Measurements from ENCODE around the gene GPC5.

The GPC5 gene

DNA sequence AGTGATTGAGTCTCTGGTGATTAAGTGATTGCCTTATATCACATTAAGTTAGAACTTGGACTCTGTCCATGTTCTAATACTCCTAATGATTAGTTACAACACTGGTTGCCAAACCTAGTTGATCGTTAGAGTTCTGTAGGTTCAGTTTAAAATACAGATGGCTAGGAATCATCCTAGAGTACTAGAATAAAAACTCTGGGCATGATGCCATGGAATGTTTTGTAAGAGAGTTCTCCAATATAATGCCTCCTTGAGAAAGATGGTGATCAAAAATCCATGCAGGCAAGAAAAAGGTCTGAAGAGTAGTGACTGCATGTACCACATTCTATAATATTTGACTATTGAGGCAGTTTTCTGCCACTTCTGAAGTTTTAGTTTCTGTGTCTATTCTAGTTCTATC lies 176.3 kb downstream of the GPC5 start:
- TF ChIP-seq, protein P1, sequence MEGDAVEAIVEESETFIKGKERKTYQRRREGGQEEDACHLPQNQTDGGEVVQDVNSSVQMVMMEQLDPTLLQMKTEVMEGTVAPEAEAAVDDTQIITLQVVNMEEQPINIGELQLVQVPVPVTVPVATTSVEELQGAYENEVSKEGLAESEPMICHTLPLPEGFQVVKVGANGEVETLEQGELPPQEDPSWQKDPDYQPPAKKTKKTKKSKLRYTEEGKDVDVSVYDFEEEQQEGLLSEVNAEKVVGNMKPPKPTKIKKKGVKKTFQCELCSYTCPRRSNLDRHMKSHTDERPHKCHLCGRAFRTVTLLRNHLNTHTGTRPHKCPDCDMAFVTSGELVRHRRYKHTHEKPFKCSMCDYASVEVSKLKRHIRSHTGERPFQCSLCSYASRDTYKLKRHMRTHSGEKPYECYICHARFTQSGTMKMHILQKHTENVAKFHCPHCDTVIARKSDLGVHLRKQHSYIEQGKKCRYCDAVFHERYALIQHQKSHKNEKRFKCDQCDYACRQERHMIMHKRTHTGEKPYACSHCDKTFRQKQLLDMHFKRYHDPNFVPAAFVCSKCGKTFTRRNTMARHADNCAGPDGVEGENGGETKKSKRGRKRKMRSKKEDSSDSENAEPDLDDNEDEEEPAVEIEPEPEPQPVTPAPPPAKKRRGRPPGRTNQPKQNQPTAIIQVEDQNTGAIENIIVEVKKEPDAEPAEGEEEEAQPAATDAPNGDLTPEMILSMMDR (conservative IDR thresholded peaks at IDR 0.05): no peak
- no peak overlapping the region for H3K27ac ChIP-seq

DNA sequence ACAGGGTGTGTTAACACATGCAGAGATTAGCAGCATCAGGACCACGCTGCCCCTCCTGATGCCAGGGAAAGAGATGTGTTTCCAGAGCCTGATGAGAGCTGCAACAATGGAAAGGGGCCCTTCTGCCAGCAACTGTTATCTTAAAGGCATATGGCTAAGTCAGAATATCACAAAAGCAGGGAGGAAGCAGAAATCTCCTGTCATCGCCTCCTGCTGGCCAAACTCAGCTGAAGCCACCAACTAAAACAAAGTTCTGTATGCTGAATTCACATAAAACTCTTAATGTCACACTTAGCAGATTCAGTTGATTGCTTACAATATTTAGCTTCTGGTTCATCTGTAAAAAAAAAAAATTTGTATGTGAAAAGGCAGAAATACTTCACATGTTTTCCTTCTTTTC lies 178.2 kb downstream of the GPC5 start:
- no peak overlapping the region for H3K27ac ChIP-seq
- TF ChIP-seq, protein P1 (conservative IDR thresholded peaks at IDR 0.05): 0 out of 2 replicates have a peak, but pooled peaks have one; percentile 22

DNA sequence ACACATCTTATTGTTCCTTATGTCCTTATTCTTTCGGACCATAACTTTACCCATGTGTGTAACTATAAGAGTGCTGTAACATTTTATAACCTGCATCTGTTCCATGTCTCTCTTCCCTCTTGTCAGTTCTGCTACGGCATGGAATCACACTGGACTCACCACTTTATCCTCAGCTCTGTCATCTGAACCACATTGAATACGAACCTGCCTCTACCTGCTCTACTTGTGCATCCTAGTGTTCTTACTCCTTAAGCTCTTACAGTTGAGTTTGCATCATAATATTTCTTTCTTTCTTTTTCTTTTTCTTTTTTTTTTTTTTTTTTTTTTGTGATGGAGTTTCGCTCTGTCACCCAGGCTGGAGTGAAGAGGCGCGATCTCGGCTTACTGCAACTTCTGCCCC lies 180.9 kb downstream of the GPC5 start:
- H3K27ac ChIP-seq: no peak overlapping the region
- TF ChIP-seq, protein P1 (conservative IDR thresholded peaks at IDR 0.05): no peak

DNA sequence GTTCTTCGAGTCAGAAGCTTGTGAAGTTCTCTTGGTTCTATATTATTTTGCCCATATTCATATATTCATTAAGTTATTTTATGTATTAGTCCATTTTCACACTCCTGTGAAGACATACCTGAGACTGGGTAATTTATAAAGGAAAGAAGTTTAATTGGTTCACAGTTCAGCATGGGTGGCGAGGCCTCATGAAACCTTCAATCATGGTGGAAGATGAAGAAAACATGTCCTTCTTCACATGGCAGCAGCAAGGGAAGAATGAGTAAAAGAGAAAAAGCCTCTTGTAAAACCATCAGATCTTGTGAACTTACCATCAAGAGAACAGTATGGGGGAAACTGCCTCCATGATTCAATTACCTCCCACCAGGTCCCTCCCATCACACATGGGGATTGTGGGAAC lies 182.3 kb downstream of the GPC5 start:
- H3K27ac ChIP-seq: no peak overlapping the region
- TF ChIP-seq, protein P1 (conservative IDR thresholded peaks at IDR 0.05): no peak

DNA sequence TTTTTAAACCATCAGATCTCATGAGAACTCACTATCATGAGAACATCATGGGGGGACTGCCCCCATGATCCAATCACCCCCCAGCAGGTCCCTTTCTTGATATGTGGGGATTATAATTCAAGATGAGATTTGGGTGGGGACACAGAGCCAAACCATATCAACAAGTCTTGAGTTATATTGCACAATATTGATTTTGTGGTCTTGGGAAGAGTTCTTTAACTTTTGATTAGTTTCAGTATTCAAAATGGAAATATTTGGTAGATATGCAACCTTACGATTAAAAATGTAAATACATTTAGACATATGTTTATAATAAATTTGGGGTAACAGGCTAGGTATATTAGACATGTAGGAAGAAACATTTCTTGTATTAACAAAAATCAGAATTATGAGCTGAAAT lies 188.2 kb downstream of the GPC5 start:
- H3K27ac ChIP-seq: no peak overlapping the region
- TF ChIP-seq, protein P1 (conservative IDR thresholded peaks at IDR 0.05): no peak

DNA sequence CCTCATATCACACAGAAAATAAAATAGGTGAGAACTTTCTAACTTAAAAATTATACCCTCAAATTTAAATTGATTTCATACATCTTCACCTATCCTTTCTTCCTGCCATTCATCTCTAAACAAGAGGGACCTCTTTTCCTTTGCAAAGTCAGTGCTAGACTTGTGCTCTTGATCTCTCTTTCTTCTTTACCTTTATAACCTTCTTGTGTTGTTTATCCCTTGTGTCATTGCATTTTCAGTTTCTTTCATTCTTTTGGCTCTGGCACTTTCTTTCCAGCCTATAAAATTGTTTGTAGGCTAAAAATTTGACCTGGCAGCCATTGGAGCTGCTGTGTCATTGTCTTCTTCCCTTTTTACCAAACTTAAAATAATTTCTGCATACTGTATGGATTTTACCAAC lies 190.1 kb downstream of the GPC5 start:
- no peak overlapping the region for H3K27ac ChIP-seq
- TF ChIP-seq, protein P1 (conservative IDR thresholded peaks at IDR 0.05): no peak

DNA sequence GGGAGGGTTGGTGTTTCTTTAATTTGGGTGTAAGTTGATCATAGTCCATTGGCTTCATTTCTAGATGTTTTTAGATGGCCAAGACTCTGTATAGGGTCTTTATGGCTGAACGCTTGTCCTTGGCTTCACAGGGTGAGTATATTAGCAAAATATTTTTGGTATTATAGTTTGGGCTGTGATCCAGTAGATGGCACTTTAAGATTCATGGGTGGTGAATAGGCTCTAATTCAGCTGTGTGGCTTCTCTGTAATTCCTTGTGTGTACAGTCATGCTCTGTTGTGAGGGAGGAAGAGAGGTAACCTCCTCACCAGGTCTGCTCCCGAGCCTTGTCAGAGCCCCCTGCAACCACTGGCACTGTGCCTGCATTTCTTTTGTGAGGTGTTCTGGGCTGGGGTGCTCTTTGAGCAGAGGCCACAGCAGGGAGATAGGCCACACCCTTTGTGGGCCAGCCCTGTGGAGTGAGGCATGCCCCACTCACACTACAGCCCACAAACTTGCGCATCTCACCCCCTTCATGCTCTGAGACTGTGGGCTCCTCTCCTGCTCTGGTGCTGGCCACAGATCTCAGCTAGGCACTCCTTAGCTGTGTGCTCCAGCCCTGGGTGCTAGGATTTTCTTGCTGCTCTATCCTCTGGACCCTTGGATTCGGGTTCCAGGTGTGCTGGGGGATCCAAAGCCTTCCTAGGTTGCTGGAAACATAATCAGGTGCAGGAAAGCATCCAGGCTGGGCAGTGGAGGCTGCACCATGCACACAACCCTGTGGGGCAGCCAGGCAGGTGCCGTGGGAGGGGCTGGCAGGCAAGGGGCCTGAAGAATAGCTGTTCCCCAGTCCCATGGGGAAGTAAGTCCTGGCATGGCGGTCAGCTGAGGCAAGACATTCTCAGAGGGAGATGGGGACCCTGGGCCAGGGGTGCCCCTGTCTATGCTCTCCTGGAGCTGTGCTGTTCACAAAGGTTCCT lies 193.9 kb downstream of the GPC5 start:
- TF ChIP-seq, protein P1 (conservative IDR thresholded peaks at IDR 0.05): no peak
- no peak overlapping the region for H3K27ac ChIP-seq
